Fibroblast of skin of back (primary cell): ENCODE data around the gene CLTA. TPM values are rescaled to one million over a fixed set of nuclear protein-coding genes. Genes with fewer than 3 reads are reported as not detected.

ENCODE experiments used
- DNase-seq: peaks from one replicate; pipeline ENCODE4 v3.0.0-alpha.2; 2013
- polyA plus RNA-seq, 2 experiments: library from polyadenylated mRNA; unstranded; fragments of 120-200 nt; gene quantifications; one replicate each; pipeline ENCODE4 v1.2.1, GENCODE V29; 2013; ENCODE audit not compliant: insufficient read length in 2 of 2

CLTA gene
- 266 TPM for polyA plus RNA-seq (2013, experiment 1 of 2; ENCODE audit: insufficient read length)
- 234 TPM for polyA plus RNA-seq (2013, experiment 2 of 2; ENCODE audit: insufficient read length)

- DNase-seq, result peak; percentile 100
These were observed at the start of gene CLTA for GRCh38 chr9:36190388-36191289. Gene CLTA (plus strand): TSS chr9:36190921. CDS start chr9:36191057, 136 bp downstream.

- DNase-seq, result peak; percentile 47
These were observed 49.4 kb upstream of the CLTA start for GRCh38 chr9:36141288-36141687.

- DNase-seq, result no peak
These were observed 49.0 kb upstream of the CLTA start for GRCh38 chr9:36141761-36142160.

GRCh38 chr9:36142510-36143244 is 48.0 kb upstream of the CLTA start:
- no peak for DNase-seq

- no peak for DNase-seq
These were observed 47.5 kb upstream of the CLTA start for GRCh38 chr9:36143245-36143641.

GRCh38 chr9:36144309-36145232 is 46.1 kb upstream of the CLTA start:
- no peak for DNase-seq

GRCh38 chr9:36145970-36146369 is 44.8 kb upstream of the CLTA start:
- no peak for DNase-seq

- no peak for DNase-seq
These were observed 44.1 kb upstream of the CLTA start for GRCh38 chr9:36146651-36147050.

GRCh38 chr9:36147441-36148175 is 43.1 kb upstream of the CLTA start:
- no peak for DNase-seq

GRCh38 chr9:36148311-36149051 is 42.2 kb upstream of the CLTA start:
- DNase-seq, result peak; percentile 98

GRCh38 chr9:36149197-36149596 is 41.5 kb upstream of the CLTA start:
- DNase-seq, result peak; percentile 88

- DNase-seq, result peak; percentile 52
These were observed 40.0 kb upstream of the CLTA start for GRCh38 chr9:36150574-36151315.

- DNase-seq, result peak; percentile 82
These were observed 39.2 kb upstream of the CLTA start for GRCh38 chr9:36151316-36152210.

- DNase-seq, result no peak
These were observed 37.8 kb upstream of the CLTA start for GRCh38 chr9:36152741-36153438.

- DNase-seq, result no peak
These were observed 37.0 kb upstream of the CLTA start for GRCh38 chr9:36153746-36154145.

GRCh38 chr9:36154331-36154952 is 36.3 kb upstream of the CLTA start:
- peak; percentile 79 for DNase-seq

- DNase-seq, result no peak
These were observed 34.6 kb upstream of the CLTA start for GRCh38 chr9:36156116-36156515.

- no peak for DNase-seq
These were observed 32.6 kb upstream of the CLTA start for GRCh38 chr9:36158122-36158521.
